IMR-90 (cell line): Measurements from ENCODE around the gene REPIN1.

Source experiments
- BHLHE40 ChIP-seq: fragments of 150-350 bp; IDR thresholded peaks from 2 replicates; pipeline ENCODE4 v1.6.1; 2016; ENCODE audit warnings: mild to moderate bottlenecking, low read depth, low read length
- CEBPB ChIP-seq: IDR thresholded peaks from 2 replicates; pipeline ENCODE4 v1.6.1; 2012; ENCODE audit warnings: low read depth, low read length, improper control_type of control experiment
- CHD1 ChIP-seq: IDR thresholded peaks from 2 replicates; pipeline ENCODE4 v1.6.1; 2012; ENCODE audit warnings: low read depth, low read length, improper control_type of control experiment
- CTCF ChIP-seq: conservative IDR thresholded peaks from 2 replicates; pipeline ENCODE4 v1.5.1; 2012; ENCODE audit warnings: mild to moderate bottlenecking, low read depth, low read length, improper control_type of control experiment
- MAFK ChIP-seq: IDR thresholded peaks from 2 replicates; pipeline ENCODE4 v1.6.1; 2012; ENCODE audit warnings: low read depth, low read length, improper control_type of control experiment
- MXI1 ChIP-seq: IDR thresholded peaks from 2 replicates; pipeline ENCODE4 v1.6.1; 2012; ENCODE audit warnings: low read depth, mild to moderate bottlenecking, low read length, moderate library complexity, borderline replicate concordance
- NFE2L2 ChIP-seq: fragments of 150-350 bp; IDR thresholded peaks from 2 replicates; pipeline ENCODE4 v1.6.1; 2016; ENCODE audit warnings: low read depth, mild to moderate bottlenecking, low read length
- POLR2A ChIP-seq: IDR thresholded peaks from 2 replicates; pipeline ENCODE4 v1.6.1; 2012; ENCODE audit warnings: mild to moderate bottlenecking, low read depth, low read length
- RFX5 ChIP-seq: IDR thresholded peaks from 2 replicates; pipeline ENCODE4 v1.8.0; 2012; ENCODE audit warnings: low read depth, mild to moderate bottlenecking, low read length, moderate library complexity

- TF ChIP-seq POLR2A (no peak), BHLHE40 (no peak), CTCF (no peak), RFX5 (no peak), CHD1 (no peak), CEBPB (no peak), NFE2L2 (no peak), MAFK (no peak), MXI1 (no peak)
These were observed 16.7 kb downstream of the REPIN1 start for GRCh38 chr7:150385302-150385723.
